Stimulated activated effector memory CD8-positive, alpha-beta T cell treated with anti-CD3 and anti-CD28 coated beads, Interleukin-12 subunit alpha, Interleukin-12 subunit beta, amount 100 ng/mL, for 72 hours (primary cell): Measurements from ENCODE around the gene ELK3.

Source experiments
- ATAC-seq: fragments of 150-1000 bp; cut with Tn5 transposase; 2 replicates; pipeline ENCODE4 v1.10.0; 2021
- DNase-seq, 2 donors: peaks; one replicate each; pipeline ENCODE4 v3.0.0; 2021 to 2022; ENCODE audit warnings: low spot score in 2 of 2
- H3K27ac Mint-ChIP-seq: one replicate; pipeline ENCODE4 v1.8.0; 2022; ENCODE audit warnings: mild to moderate bottlenecking, mixed read lengths
- H3K36me3 Mint-ChIP-seq: one replicate; pipeline ENCODE4 v1.8.0; 2022; ENCODE audit warnings: mild to moderate bottlenecking, mixed read lengths
- H3K4me1 Mint-ChIP-seq: one replicate; pipeline ENCODE4 v1.8.0; 2022; ENCODE audit warnings: mixed read lengths
- H3K4me3 Mint-ChIP-seq: one replicate; pipeline ENCODE4 v1.8.0; 2022; ENCODE audit warnings: mild to moderate bottlenecking, mixed read lengths
- H3K9me3 Mint-ChIP-seq: one replicate; pipeline ENCODE4 v1.8.0; 2022; ENCODE audit warnings: mixed read lengths

Gene ELK3

GRCh38 chr12:96233168-96233567 is 39.0 kb downstream of the ELK3 start:
- DNase-seq (no peak), ATAC-seq (no peak)
- peaks cover 53% of the 10 kb centered on the region for H3K4me1 Mint-ChIP-seq
- H3K27ac Mint-ChIP-seq: peak overlapping the region; percentile 14
- H3K36me3 Mint-ChIP-seq: peaks cover 63% of the 10 kb centered on the region
- H3K4me3 Mint-ChIP-seq: no peak overlapping the region
- no peaks in the 10 kb centered on the region for H3K9me3 Mint-ChIP-seq

GRCh38 chr12:96233939-96234461 is 39.8 kb downstream of the ELK3 start:
- H3K27ac Mint-ChIP-seq: peak overlapping the region; percentile 78
- DNase-seq (no peak), ATAC-seq (no peak)
- peaks cover 53% of the 10 kb centered on the region for H3K4me1 Mint-ChIP-seq
- peaks cover 54% of the 10 kb centered on the region for H3K36me3 Mint-ChIP-seq
- no peak overlapping the region for H3K4me3 Mint-ChIP-seq
- no peaks in the 10 kb centered on the region for H3K9me3 Mint-ChIP-seq

- no peaks in the 10 kb centered on the region for H3K9me3 Mint-ChIP-seq
- H3K36me3 Mint-ChIP-seq: peaks cover 52% of the 10 kb centered on the region
Observed at GRCh38 chr12:96234591-96235483, 40.7 kb downstream of the ELK3 start.

GRCh38 chr12:96235484-96235826 is 41.3 kb downstream of the ELK3 start:
- Mint-ChIP-seq H3K4me3 (peak overlapping the region; percentile 36), H3K4me1 (peaks cover 67% of the 10 kb centered on the region), H3K36me3 (peaks cover 49% of the 10 kb centered on the region), H3K27ac (peak overlapping the region; percentile 78), H3K9me3 (no peaks in the 10 kb centered on the region)
- ATAC-seq: no peak
- DNase-seq: no peak

More at GRCh38 chr12:96234591-96235483, 40.7 kb downstream of the ELK3 start:
- Mint-ChIP-seq H3K27ac (peak overlapping the region; percentile 78), H3K4me1 (peaks cover 61% of the 10 kb centered on the region), H3K4me3 (peak overlapping the region; percentile 36)
- DNase-seq: no peak
- ATAC-seq: no peak

- Mint-ChIP-seq H3K27ac (peak overlapping the region; percentile 86), H3K4me1 (peaks cover 76% of the 10 kb centered on the region), H3K4me3 (peak overlapping the region; percentile 60), H3K36me3 (peaks cover 46% of the 10 kb centered on the region), H3K9me3 (no peaks in the 10 kb centered on the region)
- peak; percentile 60 for ATAC-seq
- no peak for DNase-seq
Observed at GRCh38 chr12:96236221-96236822, 42.1 kb downstream of the ELK3 start.

GRCh38 chr12:96237035-96237434 is 42.9 kb downstream of the ELK3 start:
- Mint-ChIP-seq H3K4me1 (peaks cover 77% of the 10 kb centered on the region), H3K27ac (peak overlapping the region; percentile 86), H3K36me3 (peaks cover 40% of the 10 kb centered on the region), H3K4me3 (peak overlapping the region; percentile 60), H3K9me3 (no peaks in the 10 kb centered on the region)
- ATAC-seq (no peak), DNase-seq (no peak)

- Mint-ChIP-seq H3K27ac (peak overlapping the region; percentile 86), H3K36me3 (peaks cover 40% of the 10 kb centered on the region), H3K4me1 (peaks cover 81% of the 10 kb centered on the region), H3K4me3 (peak overlapping the region; percentile 60), H3K9me3 (no peaks in the 10 kb centered on the region)
- peak in 1 of 2 donors; percentile 67 for DNase-seq
- ATAC-seq: peak; percentile 67
Observed at GRCh38 chr12:96237465-96238077, 43.4 kb downstream of the ELK3 start.

- DNase-seq (no peak), ATAC-seq (no peak)
- Mint-ChIP-seq H3K4me3 (peak overlapping the region; percentile 60), H3K9me3 (no peaks in the 10 kb centered on the region), H3K27ac (peak overlapping the region; percentile 86), H3K36me3 (peaks cover 42% of the 10 kb centered on the region), H3K4me1 (peaks cover 90% of the 10 kb centered on the region)
Observed at GRCh38 chr12:96238336-96239047, 44.3 kb downstream of the ELK3 start.

- ATAC-seq (no peak), DNase-seq (no peak)
- H3K4me3 Mint-ChIP-seq: peak overlapping the region; percentile 55
Observed at GRCh38 chr12:96239711-96240635, 45.8 kb downstream of the ELK3 start.

GRCh38 chr12:96240656-96241055 is 46.5 kb downstream of the ELK3 start:
- H3K27ac Mint-ChIP-seq: peak overlapping the region; percentile 94
- H3K4me3 Mint-ChIP-seq: peak overlapping the region; percentile 55
- DNase-seq (no peak), ATAC-seq (no peak)
- peaks cover 75% of the 10 kb centered on the region for H3K4me1 Mint-ChIP-seq
- peaks cover 47% of the 10 kb centered on the region for H3K36me3 Mint-ChIP-seq
- no peaks in the 10 kb centered on the region for H3K9me3 Mint-ChIP-seq

More at GRCh38 chr12:96239711-96240635, 45.8 kb downstream of the ELK3 start:
- peaks cover 53% of the 10 kb centered on the region for H3K36me3 Mint-ChIP-seq
- peaks cover 81% of the 10 kb centered on the region for H3K4me1 Mint-ChIP-seq
- H3K27ac Mint-ChIP-seq: peak overlapping the region; percentile 94
- H3K9me3 Mint-ChIP-seq: no peaks in the 10 kb centered on the region

- Mint-ChIP-seq H3K27ac (peak overlapping the region; percentile 94), H3K9me3 (no peaks in the 10 kb centered on the region), H3K4me1 (peaks cover 68% of the 10 kb centered on the region), H3K36me3 (peaks cover 41% of the 10 kb centered on the region), H3K4me3 (peak overlapping the region; percentile 55)
- DNase-seq (no peak), ATAC-seq (no peak)
Observed at GRCh38 chr12:96241431-96241830, 47.3 kb downstream of the ELK3 start.

GRCh38 chr12:96241846-96242256 is 47.7 kb downstream of the ELK3 start:
- H3K36me3 Mint-ChIP-seq: peaks cover 38% of the 10 kb centered on the region
- H3K27ac Mint-ChIP-seq: peak overlapping the region; percentile 94
- ATAC-seq (peak; percentile 97), DNase-seq (peak; percentile 36 to 73)
- H3K9me3 Mint-ChIP-seq: no peaks in the 10 kb centered on the region
- peaks cover 68% of the 10 kb centered on the region for H3K4me1 Mint-ChIP-seq
- peak overlapping the region; percentile 55 for H3K4me3 Mint-ChIP-seq

- ATAC-seq (no peak), DNase-seq (no peak)
- H3K4me1 Mint-ChIP-seq: peaks cover 66% of the 10 kb centered on the region
- H3K36me3 Mint-ChIP-seq: peaks cover 34% of the 10 kb centered on the region
- peak overlapping the region; percentile 55 for H3K4me3 Mint-ChIP-seq
- H3K27ac Mint-ChIP-seq: peak overlapping the region; percentile 94
- H3K9me3 Mint-ChIP-seq: no peaks in the 10 kb centered on the region
Observed at GRCh38 chr12:96242597-96242996, 48.4 kb downstream of the ELK3 start.

GRCh38 chr12:96244826-96245225 is 50.7 kb downstream of the ELK3 start:
- Mint-ChIP-seq H3K36me3 (peaks cover 24% of the 10 kb centered on the region), H3K4me1 (peaks cover 65% of the 10 kb centered on the region), H3K4me3 (no peak overlapping the region), H3K9me3 (no peaks in the 10 kb centered on the region), H3K27ac (peak overlapping the region; percentile 75)
- ATAC-seq: no peak
- no peak for DNase-seq
